Measurements from ENCODE around the gene MYH2. TPM values are rescaled to one million over a fixed set of nuclear protein-coding genes. Genes with fewer than 3 reads are reported as not detected.

Gene MYH2
- polyA plus RNA-seq, 4 donors: 0.04 TPM; not detected in 3

- DNase-seq (ENCODE audit: low read depth in 4 of 4, low spot score in 3 of 4): no peak
Observed at GRCh38 chr17:10516638-10517037, 32.8 kb downstream of the MYH2 start.

- DNase-seq (ENCODE audit: low read depth in 4 of 4, low spot score in 3 of 4): no peak
Observed at GRCh38 chr17:10516065-10516464, 33.4 kb downstream of the MYH2 start.

GRCh38 chr17:10513299-10514067, 36.0 kb downstream of the MYH2 start:
- no peak for DNase-seq (ENCODE audit: low read depth in 4 of 4, low spot score in 3 of 4)

- no peak for DNase-seq (ENCODE audit: low read depth in 4 of 4, low spot score in 3 of 4)
Observed at GRCh38 chr17:10512856-10513255, 36.6 kb downstream of the MYH2 start.

- DNase-seq (ENCODE audit: low read depth in 4 of 4, low spot score in 3 of 4): no peak
Observed at GRCh38 chr17:10499950-10500349, 49.5 kb downstream of the MYH2 start.

GRCh38 chr17:10492004-10492403, 57.5 kb downstream of the MYH2 start:
- DNase-seq (ENCODE audit: low read depth in 4 of 4, low spot score in 3 of 4): no peak

GRCh38 chr17:10482252-10482651, 67.2 kb downstream of the MYH2 start:
- no peak for DNase-seq (ENCODE audit: low read depth in 4 of 4, low spot score in 3 of 4)

GRCh38 chr17:10477701-10478100, 71.8 kb downstream of the MYH2 start:
- no peak for DNase-seq (ENCODE audit: low read depth in 4 of 4, low spot score in 3 of 4)

GRCh38 chr17:10474536-10474935, 74.9 kb downstream of the MYH2 start:
- no peak for DNase-seq (ENCODE audit: low read depth in 4 of 4, low spot score in 3 of 4)

- DNase-seq (ENCODE audit: low read depth in 4 of 4, low spot score in 3 of 4): no peak
Observed at GRCh38 chr17:10471858-10472257, 77.6 kb downstream of the MYH2 start.

Other genes with a start within 250 kb of the MYH2 start
- gene MYH13, start 176.7 kb downstream of the MYH2 start, polyA plus RNA-seq (ENCODE audit: insufficient read length in 4 of 4): under 1 TPM; 0.17 to 0.25 (median 0.20) TPM
- gene MYH8, start 127.7 kb downstream of the MYH2 start, polyA plus RNA-seq (ENCODE audit: insufficient read length in 4 of 4): under 1 TPM; 0.62 to 0.97 (median 0.79) TPM
- gene MYH4, start 80.1 kb downstream of the MYH2 start, polyA plus RNA-seq (ENCODE audit: insufficient read length in 4 of 4): under 1 TPM; 0.06 to 0.19 (median 0.11) TPM
- gene MYH1, start 31.1 kb downstream of the MYH2 start, polyA plus RNA-seq (ENCODE audit: insufficient read length in 4 of 4): under 1 TPM; 0.04 to 0.06 (median 0.05) TPM
- 1 to 10 TPM; 2.6 to 4.7 (median 3.1) TPM for gene MYH3, start 107.7 kb upstream of the MYH2 start, polyA plus RNA-seq (ENCODE audit: insufficient read length in 4 of 4)
- gene SCO1, start 147.9 kb upstream of the MYH2 start, polyA plus RNA-seq (ENCODE audit: insufficient read length in 4 of 4): 10 to 100 TPM; 39.3 to 42.3 (median 40.6) TPM
- 10 to 100 TPM; 14.7 to 19.6 (median 18.0) TPM for gene ADPRM, start 147.9 kb upstream of the MYH2 start, polyA plus RNA-seq (ENCODE audit: insufficient read length in 4 of 4)
- 10 to 100 TPM in 3 of 4 donors, 1 to 10 TPM in 1; 9.1 to 10.4 (median 10.2) TPM for gene TMEM220, start 180.4 kb upstream of the MYH2 start, polyA plus RNA-seq (ENCODE audit: insufficient read length in 4 of 4)

Measured in right renal pelvis (tissue), 4 donors.